Ishikawa (cell line): ENCODE results near the gene POLD2.

ENCODE experiments used
- CEBPB ChIP-seq: IDR thresholded peaks from 2 replicates; pipeline ENCODE4 v1.6.1; 2012
- CREB1 ChIP-seq: IDR thresholded peaks from 2 replicates; pipeline ENCODE4 v1.6.1; 2012; ENCODE audit warnings: low read depth
- EGR1 ChIP-seq: IDR thresholded peaks from 2 replicates; pipeline ENCODE4 v1.6.1; 2012
- EP300 ChIP-seq: IDR thresholded peaks from 2 replicates; pipeline ENCODE4 v1.6.1; 2012; ENCODE audit warnings: borderline replicate concordance
- NFIC ChIP-seq: IDR thresholded peaks from 2 replicates; pipeline ENCODE4 v1.6.1; 2012
- RAD21 ChIP-seq: IDR thresholded peaks from 2 replicates; pipeline ENCODE4 v1.6.1; 2012; ENCODE audit warnings: low read depth
- TAF1 ChIP-seq: IDR thresholded peaks from 2 replicates; pipeline ENCODE4 v1.6.1; 2012; ENCODE audit warnings: low read depth, mild to moderate bottlenecking
- TCF12 ChIP-seq: IDR thresholded peaks from 2 replicates; pipeline ENCODE4 v1.6.1; 2012; ENCODE audit warnings: low read depth
- TEAD4 ChIP-seq: IDR thresholded peaks from 2 replicates; pipeline ENCODE4 v1.6.1; 2012
- YY1 ChIP-seq: IDR thresholded peaks from 2 replicates; pipeline ENCODE4 v1.6.1; 2012; ENCODE audit warnings: low read depth
- ZBTB7A ChIP-seq: IDR thresholded peaks from 2 replicates; pipeline ENCODE4 v1.6.1; 2012; ENCODE audit warnings: low read depth
- TF ChIP-seq, protein P1 (sequence below): IDR thresholded peaks from 2 replicates; pipeline ENCODE4 v1.6.1; 2012
- TF ChIP-seq, protein P2 (sequence below): IDR thresholded peaks from 2 replicates; pipeline ENCODE4 v1.6.1; 2012; ENCODE audit warnings: low read depth, mild to moderate bottlenecking
- TF ChIP-seq, protein P3 (sequence below): IDR thresholded peaks from 2 replicates; pipeline ENCODE4 v1.6.1; 2012

DNA sequence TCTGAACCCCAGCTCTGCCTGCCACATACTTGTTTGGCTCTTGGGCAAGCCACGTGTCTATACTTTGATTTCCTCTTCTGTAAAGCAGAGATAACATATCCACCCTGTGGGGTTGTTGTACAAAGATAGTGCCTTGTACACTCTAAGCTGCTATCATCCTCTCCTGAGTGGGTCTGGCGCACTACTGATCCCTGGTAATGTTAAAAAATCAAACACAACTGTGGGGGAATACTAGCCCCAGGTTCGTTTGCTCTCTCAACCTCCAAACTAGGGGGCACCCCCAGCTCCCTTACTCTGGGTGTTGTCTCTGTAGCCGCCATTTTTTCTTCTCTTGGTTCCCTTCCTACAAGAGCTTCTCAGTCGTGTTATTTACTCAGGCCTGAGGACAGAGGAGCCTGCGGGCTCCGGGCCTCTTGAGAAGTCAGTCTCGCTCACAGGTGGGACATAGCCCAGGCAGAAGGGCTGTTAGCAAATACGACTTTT is 42.0 kb downstream of the POLD2 start:
- TF ChIP-seq, protein P1, sequence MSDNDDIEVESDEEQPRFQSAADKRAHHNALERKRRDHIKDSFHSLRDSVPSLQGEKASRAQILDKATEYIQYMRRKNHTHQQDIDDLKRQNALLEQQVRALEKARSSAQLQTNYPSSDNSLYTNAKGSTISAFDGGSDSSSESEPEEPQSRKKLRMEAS: no peak
- TF ChIP-seq YY1: no peak
- no peak for TF ChIP-seq TCF12
- TF ChIP-seq EP300: no peak
- TF ChIP-seq TEAD4: no peak
- TF ChIP-seq ZBTB7A: no peak
- no peak for TF ChIP-seq CEBPB
- TF ChIP-seq TAF1: no peak
- TF ChIP-seq, protein P2, sequence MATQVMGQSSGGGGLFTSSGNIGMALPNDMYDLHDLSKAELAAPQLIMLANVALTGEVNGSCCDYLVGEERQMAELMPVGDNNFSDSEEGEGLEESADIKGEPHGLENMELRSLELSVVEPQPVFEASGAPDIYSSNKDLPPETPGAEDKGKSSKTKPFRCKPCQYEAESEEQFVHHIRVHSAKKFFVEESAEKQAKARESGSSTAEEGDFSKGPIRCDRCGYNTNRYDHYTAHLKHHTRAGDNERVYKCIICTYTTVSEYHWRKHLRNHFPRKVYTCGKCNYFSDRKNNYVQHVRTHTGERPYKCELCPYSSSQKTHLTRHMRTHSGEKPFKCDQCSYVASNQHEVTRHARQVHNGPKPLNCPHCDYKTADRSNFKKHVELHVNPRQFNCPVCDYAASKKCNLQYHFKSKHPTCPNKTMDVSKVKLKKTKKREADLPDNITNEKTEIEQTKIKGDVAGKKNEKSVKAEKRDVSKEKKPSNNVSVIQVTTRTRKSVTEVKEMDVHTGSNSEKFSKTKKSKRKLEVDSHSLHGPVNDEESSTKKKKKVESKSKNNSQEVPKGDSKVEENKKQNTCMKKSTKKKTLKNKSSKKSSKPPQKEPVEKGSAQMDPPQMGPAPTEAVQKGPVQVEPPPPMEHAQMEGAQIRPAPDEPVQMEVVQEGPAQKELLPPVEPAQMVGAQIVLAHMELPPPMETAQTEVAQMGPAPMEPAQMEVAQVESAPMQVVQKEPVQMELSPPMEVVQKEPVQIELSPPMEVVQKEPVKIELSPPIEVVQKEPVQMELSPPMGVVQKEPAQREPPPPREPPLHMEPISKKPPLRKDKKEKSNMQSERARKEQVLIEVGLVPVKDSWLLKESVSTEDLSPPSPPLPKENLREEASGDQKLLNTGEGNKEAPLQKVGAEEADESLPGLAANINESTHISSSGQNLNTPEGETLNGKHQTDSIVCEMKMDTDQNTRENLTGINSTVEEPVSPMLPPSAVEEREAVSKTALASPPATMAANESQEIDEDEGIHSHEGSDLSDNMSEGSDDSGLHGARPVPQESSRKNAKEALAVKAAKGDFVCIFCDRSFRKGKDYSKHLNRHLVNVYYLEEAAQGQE: no peak
- no peak for TF ChIP-seq CREB1
- no peak for TF ChIP-seq RAD21
- no peak for TF ChIP-seq EGR1
- TF ChIP-seq, protein P3, sequence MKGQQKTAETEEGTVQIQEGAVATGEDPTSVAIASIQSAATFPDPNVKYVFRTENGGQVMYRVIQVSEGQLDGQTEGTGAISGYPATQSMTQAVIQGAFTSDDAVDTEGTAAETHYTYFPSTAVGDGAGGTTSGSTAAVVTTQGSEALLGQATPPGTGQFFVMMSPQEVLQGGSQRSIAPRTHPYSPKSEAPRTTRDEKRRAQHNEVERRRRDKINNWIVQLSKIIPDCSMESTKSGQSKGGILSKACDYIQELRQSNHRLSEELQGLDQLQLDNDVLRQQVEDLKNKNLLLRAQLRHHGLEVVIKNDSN: no peak
- no peak for TF ChIP-seq NFIC
